T1000 (cell line): ENCODE data around the gene DIDO1.
A peak's percentile ranks its signal among the peaks of the same experiment; 100 is the strongest.

Source experiments
- DNase-seq: peaks from one replicate; lab custom pipeline; 2025; ENCODE audit warnings: mixed read lengths; lab: John Stamatoyannopoulos, UW

The DIDO1 gene

GRCh38 chr20:62910777-62911497 is 15.4 kb downstream of the DIDO1 start:
- no peak for DNase-seq

- DNase-seq = no peak
Observed at GRCh38 chr20:62910217-62910766, 16.0 kb downstream of the DIDO1 start.

- no peak for DNase-seq
Observed at GRCh38 chr20:62908971-62909791, 17.1 kb downstream of the DIDO1 start.

GRCh38 chr20:62907384-62908317 is 18.7 kb downstream of the DIDO1 start:
- DNase-seq = no peak

- DNase-seq = no peak
Observed at GRCh38 chr20:62906647-62907375, 19.5 kb downstream of the DIDO1 start.

GRCh38 chr20:62906209-62906608 is 20.1 kb downstream of the DIDO1 start:
- DNase-seq = no peak

- no peak for DNase-seq
Observed at GRCh38 chr20:62905536-62906117, 20.7 kb downstream of the DIDO1 start.

GRCh38 chr20:62902926-62903615 is 23.2 kb downstream of the DIDO1 start:
- no peak for DNase-seq

- DNase-seq = no peak
Observed at GRCh38 chr20:62901891-62902290, 24.4 kb downstream of the DIDO1 start.

- DNase-seq = no peak
Observed at GRCh38 chr20:62900692-62901584, 25.4 kb downstream of the DIDO1 start.

GRCh38 chr20:62900052-62900691 is 26.1 kb downstream of the DIDO1 start:
- peak; percentile 40 for DNase-seq

GRCh38 chr20:62899633-62900051 is 26.7 kb downstream of the DIDO1 start:
- DNase-seq = no peak

- no peak for DNase-seq
Observed at GRCh38 chr20:62898970-62899632, 27.2 kb downstream of the DIDO1 start.

GRCh38 chr20:62898093-62898964 is 28.0 kb downstream of the DIDO1 start:
- no peak for DNase-seq

- no peak for DNase-seq
Observed at GRCh38 chr20:62897666-62898065, 28.6 kb downstream of the DIDO1 start.

- DNase-seq = no peak
Observed at GRCh38 chr20:62896526-62896925, 29.8 kb downstream of the DIDO1 start.

- DNase-seq = no peak
Observed at GRCh38 chr20:62895539-62895938, 30.8 kb downstream of the DIDO1 start.
